GM12892 (cell line): Measurements from ENCODE around the gene FAM237A. TPM values are rescaled to one million over a fixed set of nuclear protein-coding genes. Genes with fewer than 3 reads are reported as not detected.

Experiments
- DNase-seq: peaks from one replicate; pipeline ENCODE4 v3.0.0; 2011; ENCODE audit not compliant: insufficient read length
- FAIRE-seq: peaks from 2 replicates; lab custom pipeline; 2011; peaks lifted over from hg19 to GRCh38; lab: Jason Lieb, UNC
- POLR2A ChIP-seq: IDR thresholded peaks from 2 replicates; pipeline ENCODE4 v1.6.1; 2011; ENCODE audit warnings: low read depth, low read length, control low read depth
- POLR2AphosphoS5 ChIP-seq: IDR thresholded peaks from 2 replicates; pipeline ENCODE4 v1.6.1; 2011; ENCODE audit warnings: low read depth, low read length, control low read depth
- TAF1 ChIP-seq: IDR thresholded peaks from 2 replicates; pipeline ENCODE4 v1.6.1; 2011; ENCODE audit warnings: low read depth, mild to moderate bottlenecking, control low read depth, low read length, borderline replicate concordance
- polyA plus RNA-seq: library from polyadenylated mRNA; unstranded; fragments of >200 nt; gene quantifications from one replicate; pipeline ENCODE4 v1.2.1, GENCODE V29; 2012; ENCODE audit warnings: missing spikeins, inconsistent platforms; ENCODE audit not compliant: missing spikeins

FAM237A gene
- not detected for polyA plus RNA-seq

DNA sequence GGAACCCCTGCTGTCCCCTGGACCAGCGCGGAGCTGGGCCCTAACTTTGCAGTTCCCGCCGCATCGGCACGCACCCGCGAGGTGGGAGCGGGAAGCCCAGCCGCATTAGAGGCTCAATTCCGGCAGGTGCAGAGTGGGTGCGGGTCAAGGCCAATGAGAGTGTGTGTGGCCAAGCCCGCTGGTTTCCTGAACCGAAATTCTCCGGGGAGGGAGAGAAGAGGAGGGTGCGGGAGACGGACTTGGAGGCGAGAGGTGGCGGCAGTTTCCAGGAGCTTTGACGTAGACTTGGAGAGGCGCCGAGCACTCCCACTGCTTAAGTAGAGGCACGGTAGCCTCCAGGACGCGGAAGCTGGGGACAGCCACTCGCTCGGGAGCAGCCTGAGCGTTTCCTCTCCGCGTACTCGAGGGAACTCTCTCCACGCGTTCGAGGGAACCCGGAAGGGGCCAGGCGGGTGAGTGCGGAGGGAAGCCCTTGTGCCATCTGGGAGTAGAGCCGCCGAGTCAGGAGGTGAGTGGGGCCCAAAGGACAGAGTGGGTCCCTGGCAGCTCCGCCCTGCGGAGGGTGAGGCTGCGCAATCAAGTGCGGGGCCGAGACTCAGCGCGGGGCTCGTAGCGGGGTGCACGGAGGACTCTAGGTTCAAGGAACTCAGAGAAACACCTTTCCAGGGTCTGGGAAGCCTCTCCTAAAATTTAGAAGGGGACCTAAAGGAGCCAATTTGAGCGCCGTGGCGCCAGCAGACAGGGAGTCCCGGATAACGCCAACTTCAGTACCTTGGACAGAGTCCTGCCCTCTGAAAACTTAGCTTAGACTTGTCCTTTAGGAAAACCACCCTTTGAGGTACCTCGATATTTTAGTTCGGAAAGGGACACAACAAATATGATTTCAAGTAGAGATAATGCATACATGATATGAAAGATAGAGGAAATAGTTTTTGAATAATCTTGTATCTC is at the start of gene FAM237A:
TSS of gene FAM237A (plus strand) at position 413 of the 951 bp plus-strand sequence. CDS start 1,750 bp downstream, outside the sequence.
- FAIRE-seq = no peak
- no peak for DNase-seq
- TF ChIP-seq TAF1 (no peak), POLR2AphosphoS5 (no peak), POLR2A (no peak)

DNA sequence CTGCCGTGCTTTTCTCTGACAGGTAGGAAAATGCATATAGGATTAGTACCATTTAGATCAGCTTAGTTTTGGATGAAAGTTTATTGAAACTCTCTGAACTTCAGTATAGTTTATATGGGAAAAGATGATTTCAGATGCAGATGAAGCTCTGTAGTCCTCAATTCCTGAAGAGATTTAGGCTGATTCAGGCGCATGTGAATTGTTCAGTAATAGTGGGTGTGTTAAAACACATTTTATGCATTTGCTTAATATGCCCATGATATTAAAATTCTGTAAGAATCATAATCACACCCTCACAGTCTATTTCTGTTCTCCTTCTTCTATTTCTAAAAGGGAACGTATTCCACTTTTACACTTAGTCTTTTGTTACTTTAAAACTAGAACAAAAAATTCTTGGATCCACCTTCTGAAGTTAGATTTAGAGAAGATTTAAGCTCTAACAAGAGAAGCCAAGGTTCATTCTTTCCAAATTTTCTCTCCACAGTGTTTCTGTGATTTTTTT is 44.5 kb upstream of the FAM237A start:
- DNase-seq = no peak
- FAIRE-seq = no peak
- TF ChIP-seq TAF1 (no peak), POLR2AphosphoS5 (no peak), POLR2A (no peak)

DNA sequence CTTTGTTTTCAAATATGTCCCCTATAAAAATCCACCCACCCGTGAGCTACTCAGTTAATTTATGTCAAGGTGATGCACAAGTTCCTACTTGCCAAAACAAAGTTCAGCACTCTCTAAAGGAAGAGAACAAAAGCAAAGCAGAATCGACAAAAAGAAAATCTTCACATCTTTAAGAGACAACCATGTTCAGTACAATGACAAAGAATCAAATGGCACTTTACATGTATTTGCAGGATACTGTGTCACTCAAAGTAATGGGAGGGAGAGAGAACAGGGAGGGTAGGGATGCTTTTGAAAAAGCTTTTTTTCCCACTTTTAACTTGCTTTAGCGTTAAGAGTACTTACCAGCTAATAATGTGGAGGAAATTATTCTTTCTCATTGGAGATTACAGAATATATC is 39.0 kb upstream of the FAM237A start:
- no peak for FAIRE-seq

DNA sequence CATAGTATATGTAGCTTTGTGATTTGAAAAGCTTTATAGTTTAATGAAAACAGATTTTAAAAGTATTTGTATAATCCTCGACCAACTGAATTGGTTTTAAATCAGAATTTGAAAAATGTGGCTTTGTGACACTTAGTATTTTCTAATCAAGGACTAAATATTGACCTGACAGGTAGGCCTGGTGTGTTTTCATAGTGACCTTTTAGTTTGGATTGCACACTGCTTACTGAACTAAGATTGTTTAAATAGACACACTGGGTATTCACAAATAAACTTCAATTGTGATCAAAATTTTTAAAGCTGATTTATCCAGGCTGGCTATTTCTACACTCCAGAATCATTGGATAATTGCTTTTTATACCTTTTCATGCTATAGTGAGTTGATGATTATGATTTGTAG is 31.8 kb upstream of the FAM237A start:
- DNase-seq (no peak), FAIRE-seq (no peak)

More for the DNA sequence above, 39.0 kb upstream of the FAM237A start:
- no peak for DNase-seq
- no peak for TF ChIP-seq POLR2A
- no peak for TF ChIP-seq TAF1
- TF ChIP-seq POLR2AphosphoS5 = no peak

DNA sequence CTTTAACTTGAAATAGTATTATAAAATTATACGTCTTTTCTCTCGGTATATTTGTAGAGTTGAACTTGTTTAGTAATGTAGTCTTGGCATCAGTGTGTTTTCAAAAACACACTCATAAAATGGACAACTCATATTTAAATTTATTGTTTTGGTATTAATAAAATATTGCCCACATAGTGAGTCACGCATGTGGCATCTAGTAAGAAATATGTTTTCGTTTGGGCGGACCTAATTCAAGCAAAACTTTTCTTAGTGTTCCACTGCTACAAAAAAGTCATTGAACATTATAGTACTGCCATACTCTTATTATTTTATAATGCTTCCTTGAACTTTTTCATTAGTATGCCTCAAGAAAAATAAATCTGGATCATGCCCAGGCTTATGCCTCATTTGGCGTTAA is 31.1 kb upstream of the FAM237A start:
- TF ChIP-seq POLR2AphosphoS5 = no peak
- TF ChIP-seq POLR2A = no peak
- no peak for TF ChIP-seq TAF1
- DNase-seq (no peak), FAIRE-seq (no peak)

More for the DNA sequence above, 31.8 kb upstream of the FAM237A start:
- TF ChIP-seq POLR2A = no peak
- TF ChIP-seq POLR2AphosphoS5 = no peak
- no peak for TF ChIP-seq TAF1

DNA sequence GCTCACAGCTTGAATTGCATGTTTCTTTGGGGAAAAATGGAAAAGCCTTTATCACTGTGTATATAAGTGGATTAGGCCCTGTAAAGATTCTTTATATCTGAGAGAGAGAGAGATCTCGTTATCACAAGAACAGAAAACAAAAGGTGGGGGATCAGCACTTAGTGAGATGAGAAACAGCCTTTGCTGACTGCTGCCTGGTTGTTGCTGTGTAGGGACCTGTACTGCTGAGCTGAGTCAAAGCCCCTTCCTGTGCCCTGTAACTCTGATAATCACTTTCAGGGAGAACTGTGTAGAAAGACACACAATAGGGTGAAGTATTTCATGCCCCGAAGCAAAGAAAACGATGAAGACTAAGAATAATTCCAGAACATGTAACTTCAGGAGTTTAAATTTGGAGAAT is 30.6 kb upstream of the FAM237A start:
- DNase-seq = no peak
- no peak for TF ChIP-seq POLR2AphosphoS5
- no peak for TF ChIP-seq TAF1
- no peak for TF ChIP-seq POLR2A
- FAIRE-seq = no peak

DNA sequence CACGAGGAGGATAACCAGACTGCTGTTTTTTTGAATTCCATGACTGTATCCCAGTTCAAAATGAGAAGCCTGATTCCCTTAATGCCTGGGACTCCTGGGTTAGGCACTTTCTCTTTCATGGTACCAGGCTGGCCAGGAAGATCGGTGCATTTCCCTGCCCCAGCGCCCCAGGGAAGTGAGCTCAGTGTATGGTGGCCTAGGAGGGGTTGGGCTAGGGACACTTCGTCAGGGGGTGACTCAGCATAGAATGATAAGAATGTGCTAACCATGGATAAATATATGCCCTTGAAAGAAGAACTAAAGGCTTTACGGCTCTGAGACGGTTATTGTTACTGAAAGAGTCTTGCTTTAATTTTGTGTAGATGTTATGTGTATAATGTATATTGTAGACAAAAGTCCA is 27.5 kb upstream of the FAM237A start:
- no peak for DNase-seq
- TF ChIP-seq POLR2A (no peak), POLR2AphosphoS5 (no peak), TAF1 (no peak)
- FAIRE-seq = no peak

DNA sequence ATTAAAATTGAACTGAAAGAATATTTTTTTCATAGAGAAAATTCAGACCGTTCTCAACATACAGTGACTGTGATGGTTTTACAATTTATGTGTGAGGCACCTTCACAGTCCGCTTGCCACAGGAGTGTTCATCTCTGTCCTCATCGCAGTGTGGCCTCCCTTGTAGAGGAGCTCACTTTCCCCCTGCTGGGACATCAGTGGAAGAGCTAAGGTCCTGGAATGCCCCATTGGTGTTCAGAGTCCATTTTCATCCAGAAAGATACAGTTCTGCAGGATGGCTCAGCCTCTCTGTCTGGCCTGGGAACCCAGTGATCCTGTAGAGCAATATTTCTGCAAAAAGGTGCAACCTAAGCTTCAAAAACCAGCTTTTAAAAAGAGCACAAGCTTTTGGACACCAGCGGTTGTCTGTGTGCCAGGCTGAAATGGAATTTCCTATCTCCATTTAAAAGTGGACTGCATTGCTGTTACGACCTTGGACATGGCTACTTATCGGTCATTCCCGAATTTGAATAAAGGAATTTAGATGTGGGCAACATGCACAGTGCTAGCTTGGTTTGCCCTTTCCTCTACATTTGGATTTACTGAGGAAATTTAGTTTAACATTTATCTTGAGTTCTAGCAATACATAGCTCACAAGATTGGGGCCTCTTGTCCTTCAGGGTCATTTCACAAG is 26.7 kb upstream of the FAM237A start:
- TF ChIP-seq POLR2A = no peak
- no peak for TF ChIP-seq POLR2AphosphoS5
- no peak for TF ChIP-seq TAF1
- no peak for DNase-seq
- FAIRE-seq = no peak

DNA sequence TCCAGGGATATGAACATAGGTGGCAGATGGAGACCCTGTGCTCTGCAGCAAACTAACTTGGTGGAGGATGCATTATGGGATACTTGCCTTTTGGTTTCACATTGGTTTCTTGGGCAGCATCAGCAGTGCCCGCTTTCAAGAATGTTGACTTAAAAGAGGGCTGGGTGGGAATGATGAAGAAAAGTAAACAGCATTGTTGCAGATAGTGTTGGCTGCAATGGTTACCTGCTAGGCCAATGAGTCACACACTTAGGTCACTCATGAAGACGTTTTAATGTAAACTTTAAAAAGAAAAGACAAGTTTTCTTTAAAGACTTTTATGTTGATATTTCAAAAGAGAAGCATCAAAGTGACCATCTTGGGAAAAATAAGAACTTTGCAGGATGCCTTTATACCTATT is 26.1 kb upstream of the FAM237A start:
- DNase-seq = no peak
- TF ChIP-seq POLR2A (no peak), POLR2AphosphoS5 (no peak), TAF1 (no peak)
- FAIRE-seq = no peak

DNA sequence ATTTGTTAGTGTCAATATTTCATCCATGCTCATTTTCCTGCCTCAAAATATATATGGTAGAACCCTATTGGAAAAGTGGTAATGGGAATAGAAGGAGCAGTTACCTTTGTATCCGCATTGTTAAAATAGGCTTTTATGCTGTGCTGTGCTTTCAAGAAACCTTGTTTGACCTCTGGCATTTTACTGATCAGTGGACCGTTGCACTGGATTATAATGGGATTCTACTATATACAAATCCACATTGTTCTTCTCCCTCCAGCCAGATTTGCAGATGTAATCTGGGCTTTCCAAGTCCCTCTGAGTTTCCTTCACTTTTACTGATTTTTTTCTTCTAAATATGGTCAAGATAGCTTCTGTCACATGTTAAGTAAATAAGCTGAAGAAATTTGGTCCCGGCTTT is 23.3 kb upstream of the FAM237A start:
- TF ChIP-seq TAF1 (no peak), POLR2AphosphoS5 (no peak), POLR2A (no peak)
- DNase-seq (no peak), FAIRE-seq (no peak)

DNA sequence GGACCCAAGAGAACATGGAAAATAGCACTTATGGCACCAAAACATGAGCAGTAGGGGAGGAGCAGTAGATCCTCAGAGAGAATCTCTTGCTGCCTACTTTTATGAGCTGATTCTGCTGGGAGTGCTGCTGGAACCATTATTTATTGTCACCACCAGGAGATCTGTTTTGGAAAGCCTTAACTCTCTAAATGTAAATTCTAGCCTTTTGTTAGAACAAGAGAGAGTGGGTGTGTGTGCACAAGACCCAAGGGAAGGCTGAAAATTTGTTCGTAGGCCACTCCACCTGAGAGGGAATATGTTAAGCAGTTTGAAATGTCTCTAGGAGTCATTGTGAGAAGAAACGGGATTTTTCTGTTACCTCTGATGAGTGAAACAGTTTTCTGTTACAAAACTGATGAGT is 16.2 kb upstream of the FAM237A start:
- FAIRE-seq (no peak), DNase-seq (no peak)
- TF ChIP-seq POLR2AphosphoS5 (no peak), TAF1 (no peak), POLR2A (no peak)

DNA sequence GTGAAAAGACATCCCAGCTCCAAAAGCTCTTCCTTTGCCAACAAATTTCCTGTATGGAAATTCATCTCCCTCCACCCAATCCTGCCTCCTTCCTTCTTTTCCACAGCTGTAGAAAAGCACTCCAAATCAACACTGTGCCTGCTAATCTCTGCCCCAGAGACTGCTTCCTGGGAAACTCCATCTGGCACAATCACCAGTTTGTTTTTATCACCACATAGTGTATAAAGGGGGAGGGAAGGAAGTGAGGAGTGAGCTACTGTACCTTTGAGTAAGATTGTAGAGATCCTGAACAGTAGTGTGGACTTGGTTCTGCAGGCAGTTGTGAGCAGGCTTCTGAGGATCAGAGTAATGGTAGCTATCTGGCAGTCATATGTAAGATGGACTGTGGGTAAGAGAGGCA is 14.7 kb upstream of the FAM237A start:
- FAIRE-seq (no peak), DNase-seq (no peak)
- TF ChIP-seq POLR2A (no peak), TAF1 (no peak), POLR2AphosphoS5 (no peak)

DNA sequence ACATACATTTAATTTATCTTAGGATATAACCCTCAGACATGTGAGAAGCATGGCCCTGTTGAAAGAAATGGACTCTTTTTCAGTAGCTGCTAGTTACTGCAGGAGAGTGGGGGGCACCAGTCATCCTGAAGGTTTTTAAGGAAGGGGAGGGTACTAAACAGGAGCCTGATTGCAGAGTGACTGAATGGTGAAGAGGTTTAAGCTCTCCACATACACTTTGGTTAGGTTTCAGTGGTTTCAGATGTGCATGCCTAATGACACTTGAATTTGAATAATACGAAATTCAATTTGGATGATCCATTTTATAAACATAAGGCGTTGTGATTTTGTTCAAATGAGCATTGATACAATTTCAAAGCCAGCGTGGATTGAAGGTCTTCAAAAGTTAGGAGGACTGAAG is 10.9 kb upstream of the FAM237A start:
- TF ChIP-seq POLR2AphosphoS5 (no peak), POLR2A (no peak)
- no peak for FAIRE-seq

More for the DNA sequence above, 10.9 kb upstream of the FAM237A start:
- DNase-seq = no peak
